Trophoblast cell (in vitro differentiated cells and primary cell): ENCODE data around the gene CLDN7.

Source experiments
- DNase-seq, 2 donors: peaks; one replicate each; pipeline ENCODE4 v3.0.0-alpha.2; 2016
- H2AFZ ChIP-seq: 2 replicates; pipeline ENCODE4 v1.6.1; 2013; ENCODE audit warnings: low read length, moderate library complexity, mild to moderate bottlenecking; ENCODE audit not compliant: insufficient read depth, poor library complexity
- H2AK5ac ChIP-seq: 2 replicates; pipeline ENCODE4 v1.6.1; 2013; ENCODE audit warnings: mild to moderate bottlenecking, low read length
- H2BK120ac ChIP-seq: 2 replicates; pipeline ENCODE4 v1.6.1; 2013; ENCODE audit warnings: low read length, mild to moderate bottlenecking, moderate library complexity; ENCODE audit not compliant: insufficient read depth, poor library complexity
- H2BK12ac ChIP-seq: 2 replicates; pipeline ENCODE4 v1.6.1; 2013; ENCODE audit warnings: mild to moderate bottlenecking, low read length, moderate library complexity
- H2BK5ac ChIP-seq: 2 replicates; pipeline ENCODE4 v1.6.1; 2013; ENCODE audit warnings: low read length, low read depth, moderate library complexity, mild to moderate bottlenecking; ENCODE audit not compliant: poor library complexity
- H3K14ac ChIP-seq: 2 replicates; pipeline ENCODE4 v1.6.1; 2013; ENCODE audit warnings: mild to moderate bottlenecking, low read length
- H3K18ac ChIP-seq: 2 replicates; pipeline ENCODE4 v1.6.1; 2013; ENCODE audit warnings: mild to moderate bottlenecking, low read length
- H3K23ac ChIP-seq: 2 replicates; pipeline ENCODE4 v1.6.1; 2013; ENCODE audit warnings: low read length
- H3K27ac ChIP-seq: 2 replicates; pipeline ENCODE4 v1.5.1; 2013; ENCODE audit warnings: low read depth, mild to moderate bottlenecking, inconsistent platforms, low read length, moderate library complexity
- H3K27me3 ChIP-seq: 2 replicates; pipeline ENCODE4 v1.6.1; 2013; ENCODE audit warnings: inconsistent platforms, mild to moderate bottlenecking, low read length, moderate library complexity; ENCODE audit not compliant: insufficient read depth
- H3K36me3 ChIP-seq, 2 experiments: 1 replicate in 1 of 2; 2 replicates in 1 of 2; pipeline ENCODE4 v1.6.1; 2013; ENCODE audit warnings: low read length in 2 of 2, mild to moderate bottlenecking in 2 of 2, moderate library complexity in 1 of 2; ENCODE audit not compliant: insufficient read depth in 2 of 2, control insufficient read depth in 1 of 2
- H3K4ac ChIP-seq: 2 replicates; pipeline ENCODE4 v1.6.1; 2013; ENCODE audit warnings: low read depth, mild to moderate bottlenecking, low read length, moderate library complexity
- H3K4me1 ChIP-seq, 2 experiments: 1 replicate in 1 of 2; 2 replicates in 1 of 2; pipeline ENCODE4 v1.6.1; 2013; ENCODE audit warnings: low read length in 2 of 2, mild to moderate bottlenecking in 2 of 2, moderate library complexity in 1 of 2; ENCODE audit not compliant: insufficient read depth in 2 of 2, control insufficient read depth in 1 of 2
- H3K4me2 ChIP-seq: 2 replicates; pipeline ENCODE4 v1.6.1; 2013; ENCODE audit warnings: inconsistent platforms, mild to moderate bottlenecking, low read length, moderate library complexity
- H3K4me3 ChIP-seq: 2 replicates; pipeline ENCODE4 v1.5.1; 2013; ENCODE audit warnings: mild to moderate bottlenecking, low read depth, low read length, inconsistent platforms
- H3K79me1 ChIP-seq: one replicate; pipeline ENCODE4 v1.6.1; 2013; ENCODE audit warnings: low read length
- H3K79me2 ChIP-seq: 2 replicates; pipeline ENCODE4 v1.6.1; 2013; ENCODE audit warnings: low read length, mild to moderate bottlenecking; ENCODE audit not compliant: control insufficient read depth, insufficient read depth, poor library complexity
- H3K9ac ChIP-seq: 2 replicates; pipeline ENCODE4 v1.6.1; 2013; ENCODE audit warnings: mild to moderate bottlenecking, low read length
- H3K9me3 ChIP-seq: 2 replicates; pipeline ENCODE4 v1.6.1; 2013; ENCODE audit warnings: low read depth, mild to moderate bottlenecking, control low read depth, inconsistent platforms, low read length; ENCODE audit not compliant: insufficient read depth
- H4K12ac ChIP-seq: 2 replicates; pipeline ENCODE4 v1.6.1; 2013; ENCODE audit warnings: low read depth, mild to moderate bottlenecking, low read length, moderate library complexity
- H4K8ac ChIP-seq: 2 replicates; pipeline ENCODE4 v1.6.1; 2013; ENCODE audit warnings: low read depth, mild to moderate bottlenecking, low read length, moderate library complexity
- H4K91ac ChIP-seq: one replicate; pipeline ENCODE4 v1.6.1; 2013; ENCODE audit warnings: low read depth, mild to moderate bottlenecking, low read length, moderate library complexity
- WGBS: extraction: QIAGEN DNeasy Blood & Tissue Kit; methylation state at CpG from one replicate; pipeline ENCODE4 v1.1.7; 2013; ENCODE audit warnings: missing lambda C conversion rate; ENCODE audit not compliant: insufficient read length, insufficient coverage; ENCODE audit errors: extremely low coverage; 5-methylcytosine and 5-hydroxymethylcytosine counted together

Gene CLDN7

DNA sequence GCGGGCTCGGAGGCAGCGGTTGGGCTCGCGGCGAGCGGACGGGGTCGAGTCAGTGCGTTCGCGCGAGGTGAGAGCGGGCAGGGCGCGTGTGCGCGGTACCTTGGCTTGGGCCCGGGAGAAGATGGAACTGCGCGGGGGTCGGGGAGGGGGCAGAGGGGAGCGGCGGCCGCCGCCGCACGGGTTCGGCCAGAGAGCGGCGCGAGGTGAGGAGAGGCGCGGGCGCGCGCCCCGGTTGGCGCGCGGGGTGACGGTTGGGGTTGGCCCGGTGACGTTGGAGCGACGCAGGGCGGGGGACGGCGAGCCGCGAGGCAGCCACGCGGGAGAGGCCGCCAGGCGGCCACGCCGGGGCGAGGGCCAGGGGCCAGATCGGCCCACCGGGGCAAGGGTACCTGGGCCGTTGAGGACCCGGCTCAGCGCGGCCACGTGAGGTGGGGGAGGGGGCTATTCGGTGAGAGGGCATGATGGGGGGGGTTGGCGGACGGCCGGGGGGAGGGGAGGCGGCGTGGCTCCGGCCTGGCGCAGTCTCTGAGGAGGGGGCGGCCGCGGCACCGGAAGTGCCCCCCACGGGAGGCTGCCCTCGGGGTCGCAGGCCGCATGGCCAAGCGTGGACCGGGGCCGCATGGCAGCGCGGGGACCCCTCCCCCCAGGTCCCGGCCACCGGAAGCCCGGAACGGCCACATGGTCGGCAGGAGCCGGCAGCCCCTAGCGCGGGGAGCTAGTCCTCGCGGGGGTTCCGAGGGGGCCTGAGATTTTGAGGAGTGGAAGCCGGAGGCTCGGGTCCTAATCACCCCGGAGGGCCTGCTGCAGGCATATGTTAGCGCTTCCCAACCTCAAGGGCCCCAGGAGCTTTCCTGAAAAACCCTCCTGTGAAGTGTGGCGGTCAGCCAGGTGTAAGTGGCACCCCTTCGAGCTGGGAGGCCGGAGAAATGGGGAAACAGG is 45.7 kb upstream of the CLDN7 start:
- peak overlapping the region; percentile 94 for H4K91ac ChIP-seq
- H3K4ac ChIP-seq: peak overlapping the region; percentile 80
- peak overlapping the region; percentile 88 for H4K12ac ChIP-seq
- no peaks in the 10 kb centered on the region for H3K27me3 ChIP-seq
- H3K9me3 ChIP-seq: no peaks in the 10 kb centered on the region
- peak overlapping the region; percentile 90 for H3K27ac ChIP-seq
- peak overlapping the region; percentile 98 for H3K18ac ChIP-seq
- peak overlapping the region; percentile 98 for H2AK5ac ChIP-seq
- peak overlapping the region; percentile 97 for H3K14ac ChIP-seq
- peak in 1 of 2 donors; percentile 33 for DNase-seq
- WGBS: no CpG with 5 or more reads among the region's 104 CpGs
- H2BK12ac ChIP-seq: no peak overlapping the region
- H2BK5ac ChIP-seq: peak overlapping the region; percentile 95
- H3K4me3 ChIP-seq: peak overlapping the region; percentile 99
- H3K9ac ChIP-seq: peak overlapping the region; percentile 99
- H3K23ac ChIP-seq: no peak overlapping the region
- H4K8ac ChIP-seq: peak overlapping the region; percentile 96
- H2AFZ ChIP-seq: peak overlapping the region; percentile 89
- peaks cover 4% of the 10 kb centered on the region in 2 experiments for H3K4me1 ChIP-seq
- H3K4me2 ChIP-seq: peak overlapping the region; percentile 97
- peaks cover 16% of the 10 kb centered on the region for H3K79me1 ChIP-seq
- H3K79me2 ChIP-seq: peaks cover 22% of the 10 kb centered on the region
- peak overlapping the region; percentile 82 for H2BK120ac ChIP-seq
- H3K36me3 ChIP-seq: peaks cover 26 to 32% of the 10 kb centered on the region in 2 experiments

DNA sequence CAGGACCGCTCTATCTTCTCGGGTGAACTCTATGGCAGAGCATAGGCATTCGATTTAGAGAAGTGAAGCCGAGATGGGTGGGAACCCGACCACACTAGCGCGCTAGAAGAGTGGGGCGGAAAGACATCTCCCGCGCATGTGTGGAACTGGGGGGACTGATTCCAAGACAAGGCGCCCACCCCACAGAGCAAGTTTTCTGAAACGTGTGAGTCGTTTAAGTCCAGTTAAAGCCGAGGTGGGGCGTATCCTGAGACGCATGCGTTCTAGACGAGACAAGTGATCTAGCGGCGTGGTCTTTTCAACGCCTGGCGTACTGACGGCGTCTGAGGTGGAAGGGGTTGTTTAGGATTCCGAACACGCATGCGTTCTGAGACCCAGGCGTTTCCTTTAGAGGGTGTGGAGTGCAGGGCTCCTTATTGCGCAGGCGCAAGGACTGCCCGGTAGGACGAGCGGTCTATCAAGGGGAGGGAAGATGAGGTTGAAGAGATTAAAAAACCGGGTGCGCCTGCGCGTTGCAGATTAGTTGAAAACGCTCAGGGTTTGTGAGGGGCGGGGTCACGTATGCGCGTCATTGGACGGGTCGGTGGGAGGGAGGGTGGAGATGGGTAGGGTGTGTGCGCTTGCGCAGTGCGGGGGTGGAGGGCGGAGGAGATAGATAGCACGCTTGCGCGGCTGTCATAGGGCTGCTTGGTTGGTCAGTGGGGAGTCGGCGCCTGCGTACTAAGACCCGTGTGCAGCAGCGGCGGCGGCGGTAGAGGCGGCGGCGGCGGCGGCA is 44.8 kb upstream of the CLDN7 start, which contains the start of gene EIF5A:
Gene EIF5A (plus strand): TSS at position 718 of the 775 bp plus-strand sequence. CDS start 2,008 bp downstream, outside the sequence.
- H3K14ac ChIP-seq: peak within 1 kb of the TSS; percentile 97
- H3K4me2 ChIP-seq: peak within 1 kb of the TSS; percentile 97
- peaks cover 4% of the 10 kb centered on the region in 2 experiments for H3K4me1 ChIP-seq
- peak within 1 kb of the TSS; percentile 98 for H3K18ac ChIP-seq
- peaks cover 18 to 24% of the 10 kb centered on the region in 2 experiments for H3K36me3 ChIP-seq
- DNase-seq: peak; percentile 100
- peak within 1 kb of the TSS; percentile 90 for H3K27ac ChIP-seq
- peak within 1 kb of the TSS; percentile 96 for H4K8ac ChIP-seq
- H2BK5ac ChIP-seq: peak within 1 kb of the TSS; percentile 95
- H3K79me2 ChIP-seq: peaks cover 22% of the 10 kb centered on the region
- no peaks in the 10 kb centered on the region for H3K9me3 ChIP-seq
- H3K4me3 ChIP-seq: peak within 1 kb of the TSS; percentile 99
- peak within 1 kb of the TSS; percentile 98 for H2AK5ac ChIP-seq
- peak within 1 kb of the TSS; percentile 93 for H4K12ac ChIP-seq
- no peak within 1 kb of the TSS for H2BK12ac ChIP-seq
- peak within 1 kb of the TSS; percentile 89 for H2AFZ ChIP-seq
- peak within 1 kb of the TSS; percentile 80 for H3K4ac ChIP-seq
- no CpG with 5 or more reads among the region's 64 CpGs for WGBS
- H3K79me1 ChIP-seq: peaks cover 16% of the 10 kb centered on the region
- H3K9ac ChIP-seq: peak within 1 kb of the TSS; percentile 99
- H4K91ac ChIP-seq: peak within 1 kb of the TSS; percentile 94
- peak within 1 kb of the TSS; percentile 82 for H2BK120ac ChIP-seq
- no peaks in the 10 kb centered on the region for H3K27me3 ChIP-seq
- H3K23ac ChIP-seq: no peak within 1 kb of the TSS

GRCh38 chr17:7304179-7304578 is 41.9 kb upstream of the CLDN7 start:
- Histone ChIP-seq H3K4me3 (no peak overlapping the region), H3K79me1 (peaks cover 16% of the 10 kb centered on the region), H4K91ac (no peak overlapping the region), H2BK12ac (no peak overlapping the region), H4K12ac (no peak overlapping the region), H3K4ac (no peak overlapping the region), H3K18ac (no peak overlapping the region), H3K9me3 (no peaks in the 10 kb centered on the region), H3K79me2 (peaks cover 17% of the 10 kb centered on the region), H3K27ac (no peak overlapping the region), H3K9ac (no peak overlapping the region), H3K14ac (no peak overlapping the region), H4K8ac (no peak overlapping the region), H3K4me1 (peaks cover 3 to 4% of the 10 kb centered on the region in 2 experiments), H2BK5ac (no peak overlapping the region), H3K23ac (no peak overlapping the region), H3K36me3 (no peaks in the 10 kb centered on the region), H2AFZ (no peak overlapping the region), H3K4me2 (no peak overlapping the region), H2BK120ac (no peak overlapping the region), H3K27me3 (no peaks in the 10 kb centered on the region), H2AK5ac (no peak overlapping the region)
- no CpG with 5 or more reads among the region's 7 CpGs for WGBS
- no peak for DNase-seq

DNA sequence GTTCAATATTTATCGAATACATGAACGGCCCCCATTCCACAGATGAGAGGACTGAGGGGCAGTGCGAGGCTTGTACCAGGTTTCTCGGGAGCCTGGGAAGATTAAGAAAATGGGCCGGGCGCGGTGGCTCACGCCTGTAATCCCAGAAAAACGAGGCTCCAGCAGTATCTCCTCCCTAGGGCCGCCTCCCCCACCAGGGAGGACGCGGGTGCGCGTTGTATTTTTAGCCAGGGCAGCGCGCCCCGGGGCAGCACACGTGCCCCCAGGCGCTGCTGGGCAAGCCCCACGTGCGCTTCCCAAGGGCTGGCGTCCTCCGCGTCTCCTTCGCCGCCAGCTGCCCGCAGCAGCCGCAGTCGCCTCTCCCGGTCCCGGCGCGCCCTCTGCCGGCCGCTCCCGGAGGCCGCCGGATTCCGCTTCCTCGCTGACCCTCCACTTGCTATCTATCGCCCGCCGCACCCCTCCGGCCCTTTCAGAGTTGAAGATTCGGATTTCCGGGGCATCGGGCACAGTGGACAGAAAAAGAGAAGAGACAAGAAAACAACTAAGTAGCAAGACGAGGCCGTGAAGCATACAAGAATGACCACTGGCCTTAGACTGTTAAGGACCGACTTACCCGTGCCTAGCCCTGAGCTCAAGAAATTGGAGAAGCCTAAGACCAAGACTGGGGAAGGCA is 34.0 kb upstream of the CLDN7 start:
- H3K23ac ChIP-seq: peak overlapping the region; percentile 29
- DNase-seq: peak; percentile 88 to 94
- no peak overlapping the region for H3K27ac ChIP-seq
- no peak overlapping the region for H4K8ac ChIP-seq
- no peaks in the 10 kb centered on the region for H3K79me1 ChIP-seq
- H4K12ac ChIP-seq: no peak overlapping the region
- H2BK120ac ChIP-seq: no peak overlapping the region
- no peak overlapping the region for H3K9ac ChIP-seq
- H2AFZ ChIP-seq: no peak overlapping the region
- H3K4me3 ChIP-seq: no peak overlapping the region
- H4K91ac ChIP-seq: no peak overlapping the region
- no peaks in the 10 kb centered on the region for H3K36me3 ChIP-seq
- H3K14ac ChIP-seq: no peak overlapping the region
- peak overlapping the region; percentile 45 for H3K4me2 ChIP-seq
- H2BK12ac ChIP-seq: no peak overlapping the region
- no peak overlapping the region for H2AK5ac ChIP-seq
- H3K4ac ChIP-seq: no peak overlapping the region
- H3K9me3 ChIP-seq: peaks cover 5% of the 10 kb centered on the region
- H3K18ac ChIP-seq: no peak overlapping the region
- H3K27me3 ChIP-seq: peaks cover 21% of the 10 kb centered on the region
- H3K4me1 ChIP-seq: peaks cover 4 to 8% of the 10 kb centered on the region in 2 experiments
- H2BK5ac ChIP-seq: no peak overlapping the region
- WGBS: no CpG with 5 or more reads among the region's 51 CpGs
- no peaks in the 10 kb centered on the region for H3K79me2 ChIP-seq
